OCI-LY1 (cell line): Measurements from ENCODE around the gene SOCS7.

Source experiments
- EZH2 ChIP-seq: fragments of 200-600 bp; sonication (generic), shearing (Covaris generic); IDR thresholded peaks from 2 replicates; pipeline ENCODE4 v1.8.0; 2017; ENCODE audit warnings: borderline replicate concordance, mixed run types, mild to moderate bottlenecking, antibody characterized with exemption, low read length, moderate library complexity, mixed read lengths
- TF ChIP-seq, protein P1 (sequence below): fragments of 200-600 bp; sonication (generic), shearing (Covaris generic); IDR thresholded peaks from 2 replicates; pipeline ENCODE4 v1.5.1; 2017; ENCODE audit warnings: mild to moderate bottlenecking, antibody characterized with exemption, low read length, moderate library complexity, mixed read lengths

DNA sequence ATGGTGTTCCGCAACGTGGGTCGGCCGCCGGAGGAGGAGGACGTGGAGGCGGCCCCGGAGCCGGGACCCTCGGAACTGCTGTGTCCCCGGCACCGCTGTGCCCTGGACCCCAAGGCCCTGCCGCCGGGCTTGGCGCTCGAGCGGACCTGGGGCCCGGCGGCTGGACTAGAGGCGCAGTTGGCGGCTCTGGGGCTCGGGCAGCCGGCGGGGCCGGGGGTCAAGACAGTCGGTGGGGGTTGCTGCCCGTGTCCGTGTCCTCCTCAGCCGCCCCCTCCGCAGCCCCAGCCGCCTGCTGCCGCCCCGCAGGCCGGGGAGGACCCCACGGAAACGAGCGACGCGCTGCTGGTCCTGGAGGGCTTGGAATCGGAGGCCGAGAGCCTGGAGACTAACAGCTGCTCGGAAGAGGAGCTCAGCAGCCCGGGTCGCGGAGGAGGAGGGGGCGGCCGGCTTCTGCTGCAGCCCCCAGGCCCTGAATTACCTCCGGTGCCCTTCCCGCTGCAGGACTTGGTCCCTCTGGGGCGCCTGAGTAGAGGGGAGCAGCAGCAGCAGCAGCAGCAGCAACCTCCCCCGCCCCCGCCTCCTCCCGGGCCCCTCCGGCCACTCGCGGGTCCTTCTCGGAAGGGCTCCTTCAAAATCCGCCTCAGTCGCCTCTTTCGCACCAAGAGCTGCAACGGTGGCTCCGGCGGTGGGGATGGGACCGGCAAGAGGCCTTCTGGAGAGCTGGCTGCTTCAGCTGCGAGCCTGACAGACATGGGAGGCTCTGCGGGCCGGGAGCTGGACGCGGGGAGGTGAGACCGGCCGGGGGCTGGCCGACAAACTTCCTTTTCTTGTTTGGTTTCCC lies 821 bp downstream of the SOCS7 start:
- TF ChIP-seq, protein P1, sequence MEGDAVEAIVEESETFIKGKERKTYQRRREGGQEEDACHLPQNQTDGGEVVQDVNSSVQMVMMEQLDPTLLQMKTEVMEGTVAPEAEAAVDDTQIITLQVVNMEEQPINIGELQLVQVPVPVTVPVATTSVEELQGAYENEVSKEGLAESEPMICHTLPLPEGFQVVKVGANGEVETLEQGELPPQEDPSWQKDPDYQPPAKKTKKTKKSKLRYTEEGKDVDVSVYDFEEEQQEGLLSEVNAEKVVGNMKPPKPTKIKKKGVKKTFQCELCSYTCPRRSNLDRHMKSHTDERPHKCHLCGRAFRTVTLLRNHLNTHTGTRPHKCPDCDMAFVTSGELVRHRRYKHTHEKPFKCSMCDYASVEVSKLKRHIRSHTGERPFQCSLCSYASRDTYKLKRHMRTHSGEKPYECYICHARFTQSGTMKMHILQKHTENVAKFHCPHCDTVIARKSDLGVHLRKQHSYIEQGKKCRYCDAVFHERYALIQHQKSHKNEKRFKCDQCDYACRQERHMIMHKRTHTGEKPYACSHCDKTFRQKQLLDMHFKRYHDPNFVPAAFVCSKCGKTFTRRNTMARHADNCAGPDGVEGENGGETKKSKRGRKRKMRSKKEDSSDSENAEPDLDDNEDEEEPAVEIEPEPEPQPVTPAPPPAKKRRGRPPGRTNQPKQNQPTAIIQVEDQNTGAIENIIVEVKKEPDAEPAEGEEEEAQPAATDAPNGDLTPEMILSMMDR: no peak
- no peak for TF ChIP-seq EZH2
